Stimulated activated CD8-positive, alpha-beta memory T cell treated with anti-CD3 and anti-CD28 coated beads, Interleukin-7, amount 100 ng/mL, for 1 hour (primary cell): ENCODE measurements around the gene IL12B.
"Not testable (repeated sequence)": the region's sequence is repeated elsewhere in the genome, so short reads cannot be mapped to it uniquely, and the experiment has no call there.

Source experiments
- DNase-seq, 2 donors: peaks; one replicate each; pipeline ENCODE4 v3.0.0-alpha.2; 2020; ENCODE audit warnings: low read depth in 2 of 2

IL12B gene

GRCh38 chr5:159332800-159333544, 2.7 kb upstream of the IL12B start:
- DNase-seq = no peak

- DNase-seq = peak; percentile 51 to 60
Observed at GRCh38 chr5:159331093-159331973, 1.0 kb upstream of the IL12B start.

GRCh38 chr5:159324986-159325385, 5.3 kb downstream of the IL12B start:
- no peak for DNase-seq

- no peak for DNase-seq
Observed at GRCh38 chr5:159324102-159324755, 6.1 kb downstream of the IL12B start.

GRCh38 chr5:159322180-159322579, 8.1 kb downstream of the IL12B start:
- DNase-seq = no peak

DNA sequence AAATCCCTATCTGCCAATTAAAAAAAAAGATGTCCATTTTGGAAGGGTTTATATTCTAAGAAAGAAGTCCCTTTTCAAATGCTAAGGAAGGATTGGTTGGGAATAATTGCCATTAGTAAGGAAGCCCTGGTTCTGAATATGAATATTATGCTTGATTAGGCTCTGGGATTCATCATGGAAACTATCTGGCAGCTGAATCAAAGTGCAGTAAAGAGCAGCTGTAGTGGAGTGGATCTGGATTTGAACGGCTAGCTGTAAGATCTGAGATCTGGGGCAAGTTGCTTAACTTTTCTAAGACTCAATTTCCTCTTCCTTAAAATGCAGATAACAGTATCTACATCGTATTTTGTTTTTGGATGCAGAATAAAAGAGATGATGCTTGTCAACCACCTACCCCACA, 10.5 kb downstream of the IL12B start:
- DNase-seq = no peak

- no peak for DNase-seq
Observed at GRCh38 chr5:159319363-159319762, 10.9 kb downstream of the IL12B start.

DNA sequence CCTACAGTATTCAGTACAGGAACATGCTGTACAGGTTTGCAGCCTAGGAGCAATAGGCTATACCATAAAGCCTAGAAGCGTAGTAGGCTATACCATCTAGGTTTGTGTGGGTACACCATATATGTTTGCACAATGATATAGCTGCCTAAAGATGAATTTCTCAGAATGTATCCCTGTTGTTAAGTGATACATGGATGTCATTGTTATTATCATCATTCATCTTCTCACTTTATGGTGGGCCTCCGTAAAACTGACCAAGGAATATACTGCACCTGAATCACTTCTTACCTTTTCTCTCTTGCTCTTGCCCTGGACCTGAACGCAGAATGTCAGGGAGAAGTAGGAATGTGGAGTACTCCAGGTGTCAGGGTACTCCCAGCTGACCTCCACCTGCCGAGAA, 11.8 kb downstream of the IL12B start:
- no peak for DNase-seq

DNA sequence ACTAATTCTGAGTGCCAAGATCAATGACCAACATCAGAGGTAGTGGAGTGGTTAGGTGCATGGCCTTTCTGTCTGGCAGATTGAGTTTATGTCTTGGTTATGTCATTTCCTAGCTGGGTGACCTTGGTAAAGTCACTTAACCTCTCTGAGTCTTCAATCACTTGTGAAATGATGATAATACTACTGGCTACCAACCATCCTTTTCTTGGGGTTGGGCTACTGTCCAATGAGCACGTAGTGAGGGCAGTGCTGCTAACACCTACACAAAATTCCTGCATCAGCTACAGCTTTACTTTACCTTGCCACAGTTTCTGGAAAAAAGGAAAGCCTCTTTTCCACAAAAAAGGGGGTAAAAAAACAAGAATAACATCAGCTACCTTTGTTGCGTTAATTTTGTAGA, 12.4 kb downstream of the IL12B start:
- DNase-seq = no peak

DNA sequence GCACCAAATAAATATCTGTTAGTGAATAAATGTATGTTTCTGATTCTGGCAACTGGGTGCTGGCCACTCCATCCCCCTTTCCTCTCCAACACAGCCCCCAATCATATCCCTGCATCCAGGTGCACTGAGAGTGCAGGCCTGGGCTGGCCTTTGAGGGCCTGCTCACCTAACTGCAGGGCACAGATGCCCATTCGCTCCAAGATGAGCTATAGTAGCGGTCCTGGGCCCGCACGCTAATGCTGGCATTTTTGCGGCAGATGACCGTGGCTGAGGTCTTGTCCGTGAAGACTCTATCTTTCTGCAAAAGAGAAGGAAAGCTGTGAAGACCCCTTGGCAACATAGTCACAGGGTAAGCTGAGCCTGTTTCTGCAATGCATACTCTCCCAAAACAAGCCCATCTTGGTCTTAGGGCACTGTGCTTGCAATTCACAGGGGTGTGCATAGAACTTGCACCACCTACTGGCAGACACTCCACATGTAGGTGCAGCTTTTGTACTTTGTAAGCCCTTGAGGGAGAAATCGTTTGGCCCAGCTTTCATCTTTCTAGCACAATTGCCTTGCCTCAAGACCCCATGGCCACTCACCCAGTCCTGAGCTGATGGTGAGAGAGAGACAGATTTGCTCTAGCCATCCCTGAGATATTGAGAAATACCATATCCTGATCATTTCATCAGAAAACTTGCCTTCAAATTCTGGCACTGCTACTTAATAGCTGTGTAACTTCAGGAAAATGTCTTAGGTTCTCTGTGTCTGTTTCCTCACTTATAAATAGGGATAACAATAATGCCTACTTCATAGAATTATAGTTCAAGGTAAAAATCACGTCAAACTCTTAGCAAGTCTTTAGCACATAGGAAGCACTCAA, 13.5 kb downstream of the IL12B start:
- no peak for DNase-seq

- DNase-seq = no peak
Observed at GRCh38 chr5:159313197-159313596, 17.1 kb downstream of the IL12B start.

DNA sequence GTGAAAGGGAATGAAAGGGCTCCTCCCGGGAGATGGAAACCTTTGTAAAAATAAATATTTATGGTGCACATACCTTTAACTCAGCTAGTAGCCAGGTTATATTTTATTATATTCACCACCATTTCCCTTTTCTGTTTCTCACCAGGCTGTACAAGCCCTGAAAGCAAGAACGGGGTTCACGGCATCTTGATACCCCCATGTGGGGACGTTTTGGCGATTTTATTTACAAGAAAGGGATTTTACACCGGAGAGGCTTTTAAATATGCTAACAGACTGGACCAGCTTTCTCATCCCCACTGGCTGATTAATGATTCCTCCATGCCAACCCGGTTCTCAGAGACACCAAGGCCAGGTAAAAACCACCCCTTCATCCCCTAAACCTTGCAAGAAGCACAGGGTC, 19.2 kb downstream of the IL12B start:
- DNase-seq = no peak

DNA sequence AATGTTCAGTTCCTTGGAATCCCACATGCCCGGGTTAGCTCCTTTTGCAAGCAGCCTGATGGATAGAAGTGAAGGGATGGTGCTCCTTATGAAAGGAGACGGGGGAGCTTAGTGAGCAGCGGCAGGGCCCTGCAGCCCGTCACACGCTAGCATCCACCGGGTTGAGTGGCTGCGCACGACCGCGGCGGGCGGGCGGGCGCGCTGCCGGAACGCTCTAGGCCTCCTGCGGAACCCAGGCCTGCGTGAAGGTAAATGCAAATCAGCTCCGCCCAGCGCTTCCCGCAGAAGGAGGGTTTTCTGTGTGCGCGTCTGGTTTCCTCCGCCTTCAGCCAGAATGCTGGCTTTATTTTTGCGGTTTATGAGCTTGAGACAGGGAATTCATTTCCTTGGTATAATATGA, 19.8 kb downstream of the IL12B start:
- DNase-seq = no peak

- no peak for DNase-seq
Observed at GRCh38 chr5:159309689-159310433, 20.4 kb downstream of the IL12B start.

- DNase-seq = no peak
Observed at GRCh38 chr5:159304961-159305595, 25.2 kb downstream of the IL12B start.

GRCh38 chr5:159303286-159303685, 27.0 kb downstream of the IL12B start:
- no peak for DNase-seq

- DNase-seq = not testable (repeated sequence)
Observed at GRCh38 chr5:159301929-159302860, 28.1 kb downstream of the IL12B start.

- DNase-seq = no peak
Observed at GRCh38 chr5:159301466-159301865, 28.8 kb downstream of the IL12B start.

DNA sequence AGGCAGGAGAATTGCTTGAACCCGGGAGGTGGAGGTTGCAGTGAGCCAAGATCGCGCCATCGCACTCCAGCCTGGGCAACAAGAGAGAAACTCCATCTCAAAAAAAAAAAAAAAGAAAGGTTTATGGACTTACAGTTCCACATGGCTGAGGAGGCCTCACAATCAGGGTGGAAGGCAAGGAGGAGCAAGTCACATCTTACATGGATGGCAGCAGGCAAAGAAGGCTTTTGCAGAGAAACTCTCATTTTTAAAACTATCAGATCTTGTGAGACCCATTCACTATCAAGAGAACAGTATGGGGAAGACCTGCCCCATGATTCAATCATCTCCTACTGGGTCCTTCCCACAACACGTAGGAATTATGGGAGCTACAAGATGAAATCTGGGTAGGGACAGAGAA, 33.0 kb downstream of the IL12B start:
- DNase-seq = not testable (repeated sequence)
